H9 (cell line): Measurements from ENCODE around the gene TTC7B. TPM values are rescaled to one million over a fixed set of nuclear protein-coding genes. Genes with fewer than 3 reads are reported as not detected.

ENCODE experiments used
- DNase-seq: peaks from one replicate; pipeline ENCODE4 v3.0.0-alpha.2; 2017
- H2AFZ ChIP-seq: one replicate; pipeline ENCODE4 v1.6.1; 2013; ENCODE audit warnings: mild to moderate bottlenecking, low read length, control low read depth, moderate library complexity
- H2AK5ac ChIP-seq: 2 replicates; pipeline ENCODE4 v1.6.1; 2013; ENCODE audit warnings: low read length, control low read depth, mixed read lengths; ENCODE audit not compliant: insufficient read length
- H2BK120ac ChIP-seq: one replicate; pipeline ENCODE4 v1.6.1; 2013; ENCODE audit warnings: low read depth, mild to moderate bottlenecking, low read length, control low read depth, inconsistent platforms; ENCODE audit not compliant: poor library complexity, severe bottlenecking
- H2BK12ac ChIP-seq: 2 replicates; pipeline ENCODE4 v1.6.1; 2013; ENCODE audit warnings: low read length, control low read depth, mixed read lengths, low read depth; ENCODE audit not compliant: insufficient read length
- H2BK15ac ChIP-seq: 2 replicates; pipeline ENCODE4 v1.6.1; 2013; ENCODE audit warnings: low read depth, low read length, control low read depth
- H2BK20ac ChIP-seq: one replicate; pipeline ENCODE4 v1.6.1; 2013; ENCODE audit warnings: low read depth, mild to moderate bottlenecking, low read length, control low read depth, inconsistent platforms; ENCODE audit not compliant: poor library complexity, severe bottlenecking
- H2BK5ac ChIP-seq: 2 replicates; pipeline ENCODE4 v1.6.1; 2013; ENCODE audit warnings: low read length, control low read depth, mixed read lengths; ENCODE audit not compliant: insufficient read length
- H3K14ac ChIP-seq: 2 replicates; pipeline ENCODE4 v1.6.1; 2013; ENCODE audit warnings: low read length, control low read depth; ENCODE audit not compliant: insufficient read depth
- H3K18ac ChIP-seq: 2 replicates; pipeline ENCODE4 v1.6.1; 2013; ENCODE audit warnings: low read depth, mild to moderate bottlenecking, mixed read lengths, low read length, control low read depth; ENCODE audit not compliant: insufficient read length
- H3K23ac ChIP-seq: 2 replicates; pipeline ENCODE4 v1.6.1; 2013; ENCODE audit warnings: low read length, control low read depth, mixed read lengths, low read depth; ENCODE audit not compliant: insufficient read length
- H3K23me2 ChIP-seq: 2 replicates; pipeline ENCODE4 v1.6.1; 2013; ENCODE audit warnings: low read depth, mild to moderate bottlenecking, mixed read lengths, low read length, control low read depth; ENCODE audit not compliant: insufficient read length, poor library complexity, severe bottlenecking
- H3K27ac ChIP-seq: 2 replicates; pipeline ENCODE4 v1.5.1; 2013; ENCODE audit warnings: low read length, control low read depth, mixed read lengths, low read depth; ENCODE audit not compliant: insufficient read length
- H3K27me3 ChIP-seq: 2 replicates; pipeline ENCODE4 v1.6.1; 2013; ENCODE audit warnings: low read length, control low read depth, inconsistent platforms; ENCODE audit not compliant: insufficient read depth
- H3K4ac ChIP-seq: 2 replicates; pipeline ENCODE4 v1.6.1; 2013; ENCODE audit warnings: low read depth, mild to moderate bottlenecking, control low read depth, inconsistent platforms, low read length, moderate library complexity
- H3K4me1 ChIP-seq: 2 replicates; pipeline ENCODE4 v1.6.1; 2013; ENCODE audit warnings: low read length, control low read depth, inconsistent platforms; ENCODE audit not compliant: insufficient read depth
- H3K4me2 ChIP-seq: 2 replicates; pipeline ENCODE4 v1.6.1; 2013; ENCODE audit warnings: low read length, control low read depth, mixed read lengths; ENCODE audit not compliant: insufficient read length, insufficient read depth
- H3K56ac ChIP-seq: 2 replicates; pipeline ENCODE4 v1.6.1; 2013; ENCODE audit warnings: low read depth, mild to moderate bottlenecking, mixed read lengths, low read length, control low read depth; ENCODE audit not compliant: insufficient read length
- H3K79me1 ChIP-seq: 2 replicates; pipeline ENCODE4 v1.6.1; 2013; ENCODE audit warnings: low read depth, mild to moderate bottlenecking, moderate library complexity, low read length, control low read depth, inconsistent platforms; ENCODE audit not compliant: insufficient read depth, poor library complexity, severe bottlenecking
- H3K79me2 ChIP-seq: 2 replicates; pipeline ENCODE4 v1.6.1; 2013; ENCODE audit warnings: low read length, control low read depth, inconsistent platforms; ENCODE audit not compliant: insufficient read depth
- H3K9ac ChIP-seq: 2 replicates; pipeline ENCODE4 v1.6.1; 2013; ENCODE audit warnings: low read length, control low read depth, mixed read lengths; ENCODE audit not compliant: insufficient read length; ENCODE audit errors: extremely low read depth
- H3K9me3 ChIP-seq: one replicate; pipeline ENCODE4 v1.6.1; 2013; ENCODE audit warnings: low read depth, low read length, inconsistent platforms; ENCODE audit not compliant: control insufficient read depth
- H3T11ph ChIP-seq: one replicate; pipeline ENCODE4 v1.6.1; 2013; ENCODE audit warnings: mild to moderate bottlenecking, low read length, control low read depth, inconsistent platforms
- H4K20me1 ChIP-seq: one replicate; pipeline ENCODE4 v1.6.1; 2013; ENCODE audit not compliant: control insufficient read depth, insufficient read length, insufficient read depth
- H4K5ac ChIP-seq: 2 replicates; pipeline ENCODE4 v1.6.1; 2013; ENCODE audit warnings: low read depth, mild to moderate bottlenecking, mixed read lengths, low read length, control low read depth; ENCODE audit not compliant: insufficient read length
- H4K8ac ChIP-seq: replicated peaks from 2 replicates; pipeline ENCODE4 v1.6.1; 2013; ENCODE audit warnings: low read length, control low read depth, mixed read lengths, low read depth; ENCODE audit not compliant: insufficient read length
- H4K91ac ChIP-seq: 2 replicates; pipeline ENCODE4 v1.6.1; 2013; ENCODE audit warnings: low read depth, mild to moderate bottlenecking, moderate library complexity, mixed read lengths, low read length, control low read depth; ENCODE audit not compliant: insufficient read length
- H3K27ac Mint-ChIP-seq, 3 experiments: 2 replicates in 2 of 3; 3 replicates in 1 of 3; pipeline ENCODE4 v1.8.0; 2020 to 2021; ENCODE audit warnings: mixed read lengths in 3 of 3, mild to moderate bottlenecking in 1 of 3, moderate library complexity in 1 of 3
- H3K27me3 Mint-ChIP-seq: 2 replicates; pipeline ENCODE4 v1.8.0; 2021; ENCODE audit warnings: low read depth, mild to moderate bottlenecking, moderate library complexity, mixed read lengths
- H3K36me3 Mint-ChIP-seq, 3 experiments: 2 replicates in 2 of 3; 3 replicates in 1 of 3; pipeline ENCODE4 v1.8.0; 2020 to 2021; ENCODE audit warnings: low read depth in 3 of 3, mixed read lengths in 3 of 3; ENCODE audit not compliant: insufficient read depth in 1 of 3
- H3K4me1 Mint-ChIP-seq, 2 experiments: 2 replicates each; pipeline ENCODE4 v1.8.0; 2020; ENCODE audit warnings: mixed read lengths in 2 of 2
- H3K4me3 Mint-ChIP-seq, 2 experiments: 2 replicates in 1 of 2; 3 replicates in 1 of 2; pipeline ENCODE4 v1.8.0; 2020 to 2021; ENCODE audit warnings: mild to moderate bottlenecking in 2 of 2, mixed read lengths in 2 of 2, moderate library complexity in 1 of 2
- H3K9me3 Mint-ChIP-seq, 2 experiments: 2 replicates in 1 of 2; 3 replicates in 1 of 2; pipeline ENCODE4 v1.8.0; 2020; ENCODE audit warnings: mild to moderate bottlenecking in 2 of 2, mixed read lengths in 2 of 2, moderate library complexity in 1 of 2
- WGBS: extraction: QIAGEN DNeasy Blood & Tissue Kit; methylation state at CpG from one replicate; pipeline ENCODE4 v1.1.7; 2013; ENCODE audit warnings: missing lambda C conversion rate, low lambda C conversion rate, mixed read lengths; ENCODE audit not compliant: insufficient read length; ENCODE audit errors: extremely low coverage; 5-methylcytosine and 5-hydroxymethylcytosine counted together
- total RNA-seq: library from RNA; stranded (reverse); gene quantifications from 2 replicates; pipeline ENCODE4 v1.2.1, GENCODE V29; 2021
- TF ChIP-seq, protein P1 (sequence below): fragments of 200-600 bp; sonication (generic); conservative IDR thresholded peaks from 3 replicates; pipeline ENCODE4 v1.8.0; 2021; ENCODE audit warnings: antibody characterized with exemption, mild to moderate bottlenecking

Gene TTC7B
- total RNA-seq, 1 experiment from 2014 or later: 33.7 TPM

DNA sequence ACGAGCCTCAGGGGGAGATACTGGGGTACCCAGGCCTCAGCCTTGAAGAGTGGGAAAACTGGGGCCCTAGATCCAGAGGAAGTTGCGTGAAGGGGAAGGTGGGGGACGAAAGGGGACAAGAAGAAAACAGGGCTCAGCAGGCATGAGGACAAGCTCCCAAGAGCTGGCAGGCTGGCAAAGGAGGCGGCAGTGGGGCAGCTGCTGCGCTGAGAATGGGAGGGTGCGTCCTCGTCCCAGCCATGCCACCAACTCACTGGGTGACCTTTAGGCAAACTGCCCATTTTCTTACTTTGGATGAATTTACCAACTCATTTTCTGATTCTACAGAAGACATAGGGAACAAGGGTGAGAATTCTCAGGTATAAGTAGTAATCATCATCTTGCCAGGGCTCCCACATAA is 133.6 kb downstream of the TTC7B start:
- no peaks in the 10 kb centered on the region; the same call in 1 of the 2 replicates for H3K4me1 ChIP-seq
- H3K18ac ChIP-seq: no peak overlapping the region
- H4K91ac ChIP-seq: no peak overlapping the region
- no peak overlapping the region for H4K5ac ChIP-seq
- H3K14ac ChIP-seq: no peak overlapping the region; the same call in 1 of the 2 replicates
- H3K4me2 ChIP-seq: no peak overlapping the region
- H2AFZ ChIP-seq: no peak overlapping the region
- H2BK12ac ChIP-seq: no peak overlapping the region
- no peak overlapping the region for H3K27ac Mint-ChIP-seq
- no peaks in the 10 kb centered on the region for H3K9me3 Mint-ChIP-seq
- TF ChIP-seq, protein P1, sequence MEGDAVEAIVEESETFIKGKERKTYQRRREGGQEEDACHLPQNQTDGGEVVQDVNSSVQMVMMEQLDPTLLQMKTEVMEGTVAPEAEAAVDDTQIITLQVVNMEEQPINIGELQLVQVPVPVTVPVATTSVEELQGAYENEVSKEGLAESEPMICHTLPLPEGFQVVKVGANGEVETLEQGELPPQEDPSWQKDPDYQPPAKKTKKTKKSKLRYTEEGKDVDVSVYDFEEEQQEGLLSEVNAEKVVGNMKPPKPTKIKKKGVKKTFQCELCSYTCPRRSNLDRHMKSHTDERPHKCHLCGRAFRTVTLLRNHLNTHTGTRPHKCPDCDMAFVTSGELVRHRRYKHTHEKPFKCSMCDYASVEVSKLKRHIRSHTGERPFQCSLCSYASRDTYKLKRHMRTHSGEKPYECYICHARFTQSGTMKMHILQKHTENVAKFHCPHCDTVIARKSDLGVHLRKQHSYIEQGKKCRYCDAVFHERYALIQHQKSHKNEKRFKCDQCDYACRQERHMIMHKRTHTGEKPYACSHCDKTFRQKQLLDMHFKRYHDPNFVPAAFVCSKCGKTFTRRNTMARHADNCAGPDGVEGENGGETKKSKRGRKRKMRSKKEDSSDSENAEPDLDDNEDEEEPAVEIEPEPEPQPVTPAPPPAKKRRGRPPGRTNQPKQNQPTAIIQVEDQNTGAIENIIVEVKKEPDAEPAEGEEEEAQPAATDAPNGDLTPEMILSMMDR: no peak
- H4K20me1 ChIP-seq: no peaks in the 10 kb centered on the region
- H3K4ac ChIP-seq: no peak overlapping the region
- H4K8ac ChIP-seq: no peak overlapping the region
- no peak overlapping the region for H3K27ac ChIP-seq
- H3T11ph ChIP-seq: no peak overlapping the region
- H2BK5ac ChIP-seq: no peak overlapping the region
- no peaks in the 10 kb centered on the region for H3K79me1 ChIP-seq
- no peaks in the 10 kb centered on the region for H3K9me3 ChIP-seq
- DNase-seq: no peak
- no peak overlapping the region for H2BK15ac ChIP-seq
- no peaks in the 10 kb centered on the region for H3K27me3 ChIP-seq
- H3K56ac ChIP-seq: no peak overlapping the region
- H2BK120ac ChIP-seq: no peak overlapping the region
- no peak overlapping the region for H2AK5ac ChIP-seq
- H3K27me3 Mint-ChIP-seq: no peaks in the 10 kb centered on the region
- H3K4me3 Mint-ChIP-seq: no peak overlapping the region
- H3K9ac ChIP-seq: no peak overlapping the region
- H3K79me2 ChIP-seq: no peaks in the 10 kb centered on the region
- peaks cover 0 to 1% (median 0%) of the 10 kb centered on the region in 3 experiments; a peak in 2 of 7 replicates for H3K36me3 Mint-ChIP-seq
- peaks cover 33 to 39% of the 10 kb centered on the region in 2 experiments for H3K4me1 Mint-ChIP-seq
- no CpG with 5 or more reads among the region's 7 CpGs for WGBS
- no peaks in the 10 kb centered on the region for H3K23me2 ChIP-seq
- no peak overlapping the region for H3K23ac ChIP-seq
- H2BK20ac ChIP-seq: no peak overlapping the region
